Head of caudate nucleus (tissue), 42 donors: Measurements from ENCODE around the gene PLXNA2.

Source experiments
- DNase-seq, 42 donors: peaks; one replicate each; pipeline versions ENCODE4 v3.0.0 to v3.0.0-alpha.2; 2020 to 2021; ENCODE audit warnings: mixed read lengths in 7 of 42
- intact Hi-C: fragments of 100-400 bp; cut with DNase I; formaldehyde crosslinking; loops from one replicate; pipeline ENCODE4 v1.15.0; 2022

Gene PLXNA2

GRCh38 chr1:208093754-208094719, 150.1 kb downstream of the PLXNA2 start:
- peak; percentile 46 to 90 (median 73) for DNase-seq
- intact Hi-C loops = no loop called here

DNA sequence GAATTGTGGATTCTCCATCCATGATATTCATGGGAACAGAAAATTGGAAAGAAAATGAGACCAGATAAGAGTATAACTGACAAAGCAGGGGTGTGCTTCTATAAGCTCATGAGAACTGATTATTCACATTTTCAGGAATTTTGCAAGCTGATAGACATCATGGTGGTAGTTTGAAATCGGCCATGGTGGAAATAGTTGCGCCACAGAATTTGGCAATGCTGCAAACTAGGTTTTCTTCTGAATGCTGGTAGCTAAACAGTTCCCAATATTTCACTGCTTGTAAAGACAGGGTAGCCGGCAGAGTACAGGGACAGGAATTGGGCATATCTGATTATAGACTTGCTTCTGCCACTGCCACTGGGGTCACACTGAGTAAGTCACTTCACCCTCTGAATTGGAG, 151.1 kb downstream of the PLXNA2 start:
- no peak for DNase-seq
- intact Hi-C loops = no loop called here

- DNase-seq = no peak
Observed at GRCh38 chr1:208090388-208091301, 153.5 kb downstream of the PLXNA2 start.

DNA sequence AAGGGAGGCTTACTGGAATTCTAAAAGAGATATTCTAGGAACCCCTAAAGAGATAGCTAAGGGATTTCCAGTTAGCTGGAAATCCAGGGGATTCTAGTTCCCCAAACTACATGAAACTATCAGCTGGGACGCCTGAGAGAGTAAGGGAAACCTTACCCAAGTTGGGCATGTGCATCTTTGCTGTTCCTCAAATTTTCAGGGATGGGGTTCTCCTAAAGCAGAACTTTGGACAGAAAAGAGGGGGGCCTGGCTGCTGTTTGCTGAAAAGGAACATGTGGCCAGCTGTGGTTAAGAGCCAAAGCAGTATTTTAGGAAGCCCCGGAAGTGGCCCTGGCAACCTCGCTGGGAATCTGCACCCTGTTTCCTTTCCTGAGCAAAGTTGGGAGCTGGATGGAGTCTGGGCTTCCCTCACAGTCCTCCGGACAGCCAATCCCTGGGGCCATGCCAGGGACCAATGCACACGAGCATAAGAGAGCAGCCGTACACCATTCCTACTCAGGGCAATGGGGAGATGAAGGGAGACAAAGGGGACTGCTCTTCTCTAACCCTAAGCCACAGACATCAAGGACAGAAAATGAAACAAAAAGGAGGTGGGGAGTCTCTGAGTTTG, 154.3 kb downstream of the PLXNA2 start:
- intact Hi-C loops = loop anchor here (10.0 kb wide), 2 partner anchors 65 to 155 kb away; partner anchors contain the start of gene PLXNA2
- DNase-seq = no peak

More at GRCh38 chr1:208090388-208091301, 153.5 kb downstream of the PLXNA2 start:
- intact Hi-C loops = no loop called here

GRCh38 chr1:208089149-208089548, 155.0 kb downstream of the PLXNA2 start:
- DNase-seq = no peak
- intact Hi-C loops = loop anchor here (10.0 kb wide), 2 partner anchors 64 to 156 kb away; partner anchors contain the start of gene PLXNA2

GRCh38 chr1:208088319-208088718, 155.9 kb downstream of the PLXNA2 start:
- intact Hi-C loops = loop anchor here (10.0 kb wide), 2 partner anchors 64 to 156 kb away; partner anchors contain the start of gene PLXNA2
- peak in 7 of 42 donors; percentile 30 to 76 (median 58) for DNase-seq

- no peak for DNase-seq
- intact Hi-C loops = loop anchor here (10.0 kb wide), 2 partner anchors 61 to 159 kb away; partner anchors contain the start of gene PLXNA2
Observed at GRCh38 chr1:208085655-208086515, 158.3 kb downstream of the PLXNA2 start.

GRCh38 chr1:208084764-208085163, 159.4 kb downstream of the PLXNA2 start:
- DNase-seq = no peak
- intact Hi-C loops = loop anchor here (10.0 kb wide), 2 partner anchors 60 to 160 kb away; partner anchors contain the start of gene PLXNA2

GRCh38 chr1:208084220-208084619, 160.0 kb downstream of the PLXNA2 start:
- intact Hi-C loops = loop anchor here (10.0 kb wide), 2 partner anchors 59 to 161 kb away; partner anchors contain the start of gene PLXNA2

GRCh38 chr1:208083715-208084085, 160.5 kb downstream of the PLXNA2 start:
- no peak for DNase-seq
- intact Hi-C loops = loop anchor here (10.0 kb wide), 2 partner anchors 59 to 161 kb away; partner anchors contain the start of gene PLXNA2

More at GRCh38 chr1:208084220-208084619, 160.0 kb downstream of the PLXNA2 start:
- no peak for DNase-seq

- intact Hi-C loops = loop anchor here (10.0 kb wide), 2 partner anchors 58 to 162 kb away; partner anchors contain the start of gene PLXNA2
Observed at GRCh38 chr1:208083016-208083714, 161.0 kb downstream of the PLXNA2 start.

DNA sequence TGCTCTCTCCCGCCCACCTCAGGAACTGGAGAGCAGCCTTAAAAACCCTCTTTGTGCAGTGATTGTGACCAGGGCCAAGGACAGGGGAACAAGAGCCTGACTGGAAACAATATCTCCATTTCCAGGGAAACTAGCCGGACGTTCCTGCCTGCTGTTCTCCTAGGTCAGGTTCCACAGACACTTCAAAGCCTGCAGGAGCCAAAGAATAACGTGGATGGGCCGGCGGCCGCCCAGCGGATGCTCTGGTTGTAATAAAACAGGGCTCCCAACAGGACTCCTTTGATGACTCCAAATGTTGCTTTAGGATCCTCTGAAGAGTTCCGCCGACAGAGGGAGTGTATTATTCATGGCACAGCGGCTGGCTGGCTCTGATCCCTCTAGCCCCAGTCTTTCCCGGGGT, 162.2 kb downstream of the PLXNA2 start:
- DNase-seq = peak in 31 of 42 donors; percentile 29 to 83 (median 58)
- intact Hi-C loops = loop anchor here (10.0 kb wide), 2 partner anchors 57 to 163 kb away; partner anchors contain the start of gene PLXNA2

More at GRCh38 chr1:208083016-208083714, 161.0 kb downstream of the PLXNA2 start:
- DNase-seq = no peak

- peak in 3 of 42 donors; percentile 36 to 50 (median 46) for DNase-seq
- intact Hi-C loops = loop anchor here (10.0 kb wide), 2 partner anchors 56 to 164 kb away; partner anchors contain the start of gene PLXNA2
Observed at GRCh38 chr1:208080396-208081286, 163.5 kb downstream of the PLXNA2 start.

DNA sequence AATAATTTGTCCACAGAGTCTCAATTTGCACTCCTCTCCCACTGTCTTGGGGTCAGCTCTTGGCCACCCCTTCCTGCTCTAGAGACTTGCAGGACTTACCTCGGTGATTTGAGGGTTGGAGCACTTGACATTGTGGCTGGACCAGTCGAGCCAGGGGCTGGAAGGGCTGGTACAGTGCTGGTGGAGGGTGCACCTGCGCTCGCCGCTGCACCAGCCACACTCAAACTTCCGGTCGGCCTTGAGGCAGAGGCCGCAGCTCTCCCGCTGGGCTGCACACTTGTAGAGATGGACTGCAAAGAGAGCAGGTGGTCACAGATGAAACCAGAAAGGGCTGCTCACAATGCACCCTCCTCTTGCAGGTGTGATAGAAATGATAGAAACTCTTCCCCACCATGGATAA, 165.0 kb downstream of the PLXNA2 start:
- DNase-seq = no peak
- intact Hi-C loops = no loop called here

- peak in 15 of 42 donors; percentile 18 to 67 (median 50) for DNase-seq
- intact Hi-C loops = no loop called here
Observed at GRCh38 chr1:208078752-208079151, 165.4 kb downstream of the PLXNA2 start.
